HepG2 (cell line): Measurements from ENCODE around the gene RAP2C. TPM values are rescaled to one million over a fixed set of nuclear protein-coding genes. Genes with fewer than 3 reads are reported as not detected.

Experiments used
- ATAC-seq: fragments of 200-7000 bp; cut with Tn5 transposase; 3 replicates; pipeline ENCODE4 v1.9.1; 2020; ENCODE audit warnings: mild to moderate bottlenecking, moderate library complexity
- BruUV-seq: library from RNA; stranded (reverse); fragments of 400-500 nt; replicated peaks from 2 replicates; lab custom pipeline; 2021; lab: Mats Ljungman, UMichigan
- CTCF ChIA-PET: fragments of 300-600 bp; formaldehyde crosslinking; extraction: SDS; loops from one replicate; lab custom pipeline; 2021; ENCODE audit warnings: low total read pairs, inconsistent platforms, low intra/inter-chr PET ratio; lab: Yijun Ruan, JAX
- POLR2A ChIA-PET: fragments of 350-600 bp; sonication (Branson Sonifier 250); formaldehyde crosslinking; loops from one replicate; lab custom pipeline; 2020; ENCODE audit warnings: antibody characterized with exemption, inconsistent platforms; lab: Yijun Ruan, JAX
- DNase-seq: peaks from one replicate; pipeline ENCODE4 v3.0.0-alpha.2; 2015; ENCODE audit warnings: low spot score
- FAIRE-seq: peaks from 3 replicates; lab custom pipeline; 2011; peaks lifted over from hg19 to GRCh38; lab: Jason Lieb, UNC
- H2AFZ ChIP-seq: one replicate; pipeline ENCODE4 v1.6.1; 2011; ENCODE audit warnings: low read length, inconsistent platforms
- H3K27ac ChIP-seq: fragments of 300-600 bp; 3 replicates; pipeline ENCODE4 v1.8.0; 2011; ENCODE audit warnings: mixed run types, mild to moderate bottlenecking, mixed read lengths, low read length, inconsistent platforms; ENCODE audit not compliant: insufficient read depth; ENCODE audit errors: extremely low read length
- H3K27me3 ChIP-seq, 2 experiments: fragments of 200-600 bp in 1 of 2; 2 replicates in 1 of 2; 3 replicates in 1 of 2; pipeline versions ENCODE4 v1.6.0 to v1.8.0; 2011; ENCODE audit warnings: low read length in 2 of 2, mild to moderate bottlenecking in 2 of 2, moderate library complexity in 2 of 2, inconsistent platforms in 1 of 2; ENCODE audit not compliant: insufficient read depth in 2 of 2, control insufficient read depth in 1 of 2
- H3K36me3 ChIP-seq, 2 experiments: fragments of 200-600 bp in 1 of 2; replicated peaks in 1 of 2; 2 replicates in 1 of 2; 3 replicates in 1 of 2; pipeline versions ENCODE4 v1.5.1 to v1.8.0; 2011; ENCODE audit warnings: low read length in 2 of 2, inconsistent platforms in 1 of 2; ENCODE audit not compliant: insufficient read depth in 2 of 2, control insufficient read depth in 1 of 2
- H3K4me1 ChIP-seq: 2 replicates; pipeline ENCODE4 v1.5.1; 2012; ENCODE audit warnings: low read length, inconsistent platforms; ENCODE audit not compliant: insufficient read depth
- H3K4me2 ChIP-seq: 2 replicates; pipeline ENCODE4 v1.6.0; 2011; ENCODE audit warnings: low read depth, low read length, inconsistent platforms
- H3K4me3 ChIP-seq, 3 experiments: fragments of 200-600 bp in 1 of 3; sonication (generic), shearing (Covaris generic) in 1 of 3; replicated peaks in 1 of 3; 2 replicates each; pipeline ENCODE4 v1.5.1; 2011 to 2016; ENCODE audit warnings: low read length in 3 of 3, inconsistent platforms in 2 of 3, low read depth in 2 of 3, mild to moderate bottlenecking in 2 of 3, control low read depth in 1 of 3, mixed read lengths in 1 of 3; ENCODE audit not compliant: insufficient read depth in 1 of 3
- H3K79me2 ChIP-seq: one replicate; pipeline ENCODE4 v1.6.1; 2011; ENCODE audit warnings: low read length, inconsistent platforms; ENCODE audit not compliant: insufficient read depth
- H3K9ac ChIP-seq: 2 replicates; pipeline ENCODE4 v1.6.0; 2011; ENCODE audit warnings: mild to moderate bottlenecking, low read depth, low read length, inconsistent platforms; ENCODE audit not compliant: insufficient read depth
- H3K9me3 ChIP-seq: 2 replicates; pipeline ENCODE4 v1.5.1; 2012; ENCODE audit warnings: mild to moderate bottlenecking, low read length
- H4K20me1 ChIP-seq: 2 replicates; pipeline ENCODE4 v1.6.0; 2011; ENCODE audit warnings: inconsistent platforms, mild to moderate bottlenecking, low read length, moderate library complexity; ENCODE audit not compliant: insufficient read depth
- AKAP8 ChIP-seq: sonication (generic); formaldehyde crosslinking; IDR thresholded peaks from 2 replicates; pipeline ENCODE4 v1.5.1; 2020; ENCODE audit warnings: mild to moderate bottlenecking, missing genetic modification reagents
- CREM ChIP-seq, 2 experiments: sonication (generic) in 1 of 2; formaldehyde crosslinking in 1 of 2; IDR thresholded peaks; 2 replicates each; pipeline versions ENCODE4 v1.4.0 to v1.6.1; 2016 to 2020; ENCODE audit warnings: antibody characterized with exemption in 1 of 2, mild to moderate bottlenecking in 1 of 2, missing genetic modification reagents in 1 of 2
- EEA1 ChIP-seq: sonication (generic); formaldehyde crosslinking; IDR thresholded peaks from 2 replicates; pipeline ENCODE4 v1.5.1; 2020; ENCODE audit warnings: mild to moderate bottlenecking, missing genetic modification reagents, borderline replicate concordance
- GTF2F1 ChIP-seq: fragments of 150-350 bp; IDR thresholded peaks from 2 replicates; pipeline ENCODE4 v1.6.1; 2014; ENCODE audit warnings: low read length
- HNF4A ChIP-seq: sonication (generic); formaldehyde crosslinking; IDR thresholded peaks from 2 replicates; pipeline ENCODE4 v1.4.0; 2020; ENCODE audit warnings: missing genetic modification reagents
- KAT7 ChIP-seq: IDR thresholded peaks from 2 replicates; pipeline ENCODE4 v1.6.1; 2018; ENCODE audit warnings: borderline replicate concordance, missing compliant biosample characterization
- LCORL ChIP-seq, 2 experiments: fragments of 450-650 bp in 1 of 2; sonication (generic) in 1 of 2; formaldehyde crosslinking in 1 of 2; IDR thresholded peaks; 2 replicates each; pipeline versions ENCODE4 v1.5.0 to v1.6.1; 2017 to 2020; ENCODE audit warnings: antibody characterized with exemption in 1 of 2, missing genetic modification reagents in 1 of 2
- MLLT10 ChIP-seq: sonication (generic); formaldehyde crosslinking; IDR thresholded peaks from 2 replicates; pipeline ENCODE4 v1.4.0; 2020; ENCODE audit warnings: missing genetic modification reagents
- MTA3 ChIP-seq: sonication (generic); formaldehyde crosslinking; IDR thresholded peaks from 2 replicates; pipeline ENCODE4 v1.4.0; 2020; ENCODE audit warnings: missing genetic modification reagents
- ONECUT2 ChIP-seq: sonication (generic); formaldehyde crosslinking; IDR thresholded peaks from 2 replicates; pipeline ENCODE4 v1.4.0; 2020; ENCODE audit warnings: missing genetic modification reagents
- PHB2 ChIP-seq: fragments of 450-650 bp; IDR thresholded peaks from 2 replicates; pipeline ENCODE4 v1.6.1; 2018; ENCODE audit not compliant: partially characterized antibody
- SRSF1 ChIP-seq: fragments of 200-400 bp; formaldehyde crosslinking; optimal IDR thresholded peaks from 2 replicates; pipeline ENCODE3; 2017; ENCODE audit warnings: mild to moderate bottlenecking, low read depth, low read length, moderate library complexity
- TARDBP ChIP-seq: sonication (generic); formaldehyde crosslinking; IDR thresholded peaks from 2 replicates; pipeline ENCODE4 v1.8.0; 2022; ENCODE audit warnings: mild to moderate bottlenecking, missing genetic modification reagents
- ZNF549 ChIP-seq: sonication (generic); formaldehyde crosslinking; IDR thresholded peaks from 2 replicates; pipeline ENCODE4 v1.5.0; 2020; ENCODE audit warnings: missing genetic modification reagents
- ZNF563 ChIP-seq: sonication (generic); formaldehyde crosslinking; IDR thresholded peaks from 2 replicates; pipeline ENCODE4 v1.8.0; 2022; ENCODE audit warnings: mild to moderate bottlenecking, moderate library complexity, missing genetic modification reagents
- ZNF570 ChIP-seq: sonication (generic); formaldehyde crosslinking; IDR thresholded peaks from 2 replicates; pipeline ENCODE4 v1.4.0; 2020; ENCODE audit warnings: mild to moderate bottlenecking, missing genetic modification reagents, borderline replicate concordance
- ZNF768 ChIP-seq: sonication (generic); formaldehyde crosslinking; IDR thresholded peaks from 2 replicates; pipeline ENCODE4 v1.4.0; 2020; ENCODE audit warnings: missing genetic modification reagents
- ZNF788 ChIP-seq: sonication (generic); formaldehyde crosslinking; IDR thresholded peaks from 2 replicates; pipeline ENCODE4 v1.5.0; 2020; ENCODE audit warnings: mild to moderate bottlenecking, missing genetic modification reagents, borderline replicate concordance
- in situ Hi-C: cut with HindIII; loops from 2 replicates; pipeline ENCODE4 v1.10.0; 2017; ENCODE audit warnings: low pct_unique_long_range_greater_than_20kb; ENCODE audit not compliant: extremely low pct_ligation_motif_present
- intact Hi-C: fragments of 100-400 bp; cut with micrococcal nuclease; formaldehyde crosslinking; loops from one replicate; pipeline ENCODE4 v1.10.0; 2022; ENCODE audit not compliant: unreplicated experiment
- polyA plus RNA-seq, 8 experiments: library from polyadenylated mRNA; depleted of rRNA in 3 of 8; stranded (reverse) in 7 of 8; unstranded in 1 of 8; fragments of >200 nt; fragmentation: Illumina TruSeq in 4 of 8; extraction: Trizol in 4 of 8; gene quantifications; 2 replicates each; pipeline versions ENCODE4 v1.2.1 to v1.2.3, GENCODE V29; 2011 to 2016; ENCODE audit warnings: low read depth in 4 of 8, missing spikeins in 1 of 8, mixed read lengths in 1 of 8; ENCODE audit not compliant: insufficient read depth in 1 of 8
- total RNA-seq, 5 experiments: library from RNA; depleted of rRNA; stranded (reverse); fragments of >200 nt; fragmentation: Illumina TruSeq; extraction: Trizol; gene quantifications; 2 replicates each; pipeline ENCODE4 v1.2.3, GENCODE V29; 2016; ENCODE audit warnings: low read depth in 1 of 5
- TF ChIP-seq, protein P1 (sequence below): IDR thresholded peaks from 2 replicates; pipeline ENCODE4 v1.6.1; 2016; ENCODE audit warnings: low read depth, control low read depth
- TF ChIP-seq, protein P2 (sequence below): sonication (generic); formaldehyde crosslinking; IDR thresholded peaks from 2 replicates; pipeline ENCODE4 v1.5.0; 2020; ENCODE audit warnings: mild to moderate bottlenecking, missing genetic modification reagents
- TF ChIP-seq, protein P3 (sequence below): sonication (generic); formaldehyde crosslinking; IDR thresholded peaks from 2 replicates; pipeline ENCODE4 v1.8.0; 2022; ENCODE audit warnings: mild to moderate bottlenecking, missing genetic modification reagents, borderline replicate concordance
- TF ChIP-seq, protein P4 (sequence below): sonication (generic); formaldehyde crosslinking; IDR thresholded peaks from 2 replicates; pipeline ENCODE4 v1.4.0; 2020; ENCODE audit warnings: missing genetic modification reagents

The RAP2C gene
- total and polyA plus RNA-seq, 2 of the 13 experiments (the other 11 are each of a cell fraction or from before 2014, with no cell fraction given) = 8.0 to 28.5 TPM

DNA sequence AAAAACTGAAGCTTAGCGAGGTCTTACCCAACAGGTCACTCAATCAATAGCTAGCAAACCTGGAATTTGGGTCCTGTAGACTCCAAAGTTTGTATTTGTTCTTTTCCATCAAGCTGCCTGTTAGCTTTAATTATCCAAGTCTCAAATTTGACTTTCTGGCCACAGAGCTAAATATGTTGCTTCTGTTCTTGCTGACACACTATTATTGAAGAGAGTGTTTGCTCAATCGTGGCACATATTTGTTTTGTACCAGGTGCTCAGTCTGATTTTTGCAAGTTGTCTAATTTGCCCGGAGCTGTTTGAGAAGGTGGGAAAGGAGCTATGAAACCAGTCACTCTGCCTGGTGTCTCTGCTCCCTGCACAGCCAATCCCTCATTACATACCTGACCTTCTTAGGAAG, 49.7 kb downstream of the RAP2C start (continued):
- TF ChIP-seq, protein P1, sequence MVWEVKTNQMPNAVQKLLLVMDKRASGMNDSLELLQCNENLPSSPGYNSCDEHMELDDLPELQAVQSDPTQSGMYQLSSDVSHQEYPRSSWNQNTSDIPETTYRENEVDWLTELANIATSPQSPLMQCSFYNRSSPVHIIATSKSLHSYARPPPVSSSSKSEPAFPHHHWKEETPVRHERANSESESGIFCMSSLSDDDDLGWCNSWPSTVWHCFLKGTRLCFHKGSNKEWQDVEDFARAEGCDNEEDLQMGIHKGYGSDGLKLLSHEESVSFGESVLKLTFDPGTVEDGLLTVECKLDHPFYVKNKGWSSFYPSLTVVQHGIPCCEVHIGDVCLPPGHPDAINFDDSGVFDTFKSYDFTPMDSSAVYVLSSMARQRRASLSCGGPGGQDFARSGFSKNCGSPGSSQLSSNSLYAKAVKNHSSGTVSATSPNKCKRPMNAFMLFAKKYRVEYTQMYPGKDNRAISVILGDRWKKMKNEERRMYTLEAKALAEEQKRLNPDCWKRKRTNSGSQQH (CRISPR knock-in tag) = no peak
- TF ChIP-seq ZNF768 (CRISPR knock-in tag) (no peak), ZNF563 (CRISPR knock-in tag) (no peak), SRSF1 (no peak), GTF2F1 (no peak), ZNF788 (CRISPR knock-in tag) (no peak), CREM (IDR thresholded peaks at IDR 0.05) (no peak), CREM (CRISPR knock-in tag; IDR thresholded peaks at IDR 0.05) (no peak), ONECUT2 (CRISPR knock-in tag) (peak; percentile 41; the same call in 1 of the 2 replicates), TARDBP (no peak), ZNF570 (CRISPR knock-in tag) (no peak), LCORL (IDR thresholded peaks at IDR 0.05) (0 out of 2 replicates have a peak, but pooled peaks have one; percentile 22), LCORL (CRISPR knock-in tag; IDR thresholded peaks at IDR 0.05) (no peak)
- TF ChIP-seq, protein P2, sequence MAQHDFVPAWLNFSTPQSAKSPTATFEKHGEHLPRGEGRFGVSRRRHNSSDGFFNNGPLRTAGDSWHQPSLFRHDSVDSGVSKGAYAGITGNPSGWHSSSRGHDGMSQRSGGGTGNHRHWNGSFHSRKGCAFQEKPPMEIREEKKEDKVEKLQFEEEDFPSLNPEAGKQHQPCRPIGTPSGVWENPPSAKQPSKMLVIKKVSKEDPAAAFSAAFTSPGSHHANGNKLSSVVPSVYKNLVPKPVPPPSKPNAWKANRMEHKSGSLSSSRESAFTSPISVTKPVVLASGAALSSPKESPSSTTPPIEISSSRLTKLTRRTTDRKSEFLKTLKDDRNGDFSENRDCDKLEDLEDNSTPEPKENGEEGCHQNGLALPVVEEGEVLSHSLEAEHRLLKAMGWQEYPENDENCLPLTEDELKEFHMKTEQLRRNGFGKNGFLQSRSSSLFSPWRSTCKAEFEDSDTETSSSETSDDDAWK = no peak

DNA sequence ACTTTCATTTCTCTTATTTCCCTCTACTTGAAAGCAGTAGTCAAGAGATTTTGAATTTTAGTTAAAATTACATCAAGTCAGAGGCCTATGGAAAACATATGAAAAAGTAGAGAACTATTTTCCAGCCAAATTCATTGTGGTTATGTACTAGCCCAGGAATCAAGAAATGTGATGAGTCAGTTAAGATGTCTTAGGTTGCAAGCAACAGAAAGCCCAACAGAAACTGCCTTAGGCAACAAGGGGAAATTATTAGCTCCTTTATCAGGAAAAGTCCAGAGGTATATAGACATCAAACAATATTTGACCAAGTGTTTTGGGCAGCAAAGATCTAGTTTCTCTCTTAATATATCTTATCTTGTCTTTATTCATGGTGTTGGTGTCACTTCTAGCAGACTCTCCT, 53.6 kb downstream of the RAP2C start:
- no peak overlapping the region for H3K9ac ChIP-seq
- CTCF ChIA-PET = no interaction called here
- H3K36me3 ChIP-seq = no peaks in the 10 kb centered on the region
- no peak overlapping the region for H3K27ac ChIP-seq
- in situ Hi-C loops = no loop called here
- DNase-seq (no peak), ATAC-seq (no peak), FAIRE-seq (no peak)
- peaks cover 12% of the 10 kb centered on the region for H3K4me1 ChIP-seq
- no TSS peak for BruUV-seq
- H2AFZ ChIP-seq = no peak overlapping the region
- POLR2A ChIA-PET = no interaction called here
- H3K27me3 ChIP-seq = no peaks in the 10 kb centered on the region
- H3K4me3 ChIP-seq = no peak overlapping the region
- H3K4me2 ChIP-seq = no peak overlapping the region
- no peaks in the 10 kb centered on the region for H3K79me2 ChIP-seq
- H3K9me3 ChIP-seq = no peaks in the 10 kb centered on the region
- intact Hi-C loops = no loop called here
- H4K20me1 ChIP-seq = no peaks in the 10 kb centered on the region
- TF ChIP-seq EEA1 (CRISPR knock-in tag) (no peak), AKAP8 (no peak), PHB2 (no peak), MTA3 (CRISPR knock-in tag) (no peak), KAT7 (CRISPR knock-in tag) (no peak), MLLT10 (CRISPR knock-in tag) (no peak), ZNF549 (CRISPR knock-in tag) (no peak), HNF4A (no peak)
- TF ChIP-seq, protein P3, sequence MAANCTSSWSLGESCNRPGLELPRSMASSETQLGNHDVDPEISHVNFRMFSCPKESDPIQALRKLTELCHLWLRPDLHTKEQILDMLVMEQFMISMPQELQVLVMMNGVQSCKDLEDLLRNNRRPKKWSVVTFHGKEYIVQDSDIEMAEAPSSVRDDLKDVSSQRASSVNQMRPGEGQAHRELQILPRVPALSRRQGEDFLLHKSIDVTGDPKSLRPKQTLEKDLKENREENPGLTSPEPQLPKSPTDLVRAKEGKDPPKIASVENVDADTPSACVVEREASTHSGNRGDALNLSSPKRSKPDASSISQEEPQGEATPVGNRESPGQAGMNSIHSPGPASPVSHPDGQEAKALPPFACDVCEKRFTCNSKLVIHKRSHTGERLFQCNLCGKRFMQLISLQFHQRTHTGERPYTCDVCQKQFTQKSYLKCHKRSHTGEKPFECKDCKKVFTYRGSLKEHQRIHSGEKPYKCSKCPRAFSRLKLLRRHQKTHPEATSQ = no peak
- TF ChIP-seq, protein P4, sequence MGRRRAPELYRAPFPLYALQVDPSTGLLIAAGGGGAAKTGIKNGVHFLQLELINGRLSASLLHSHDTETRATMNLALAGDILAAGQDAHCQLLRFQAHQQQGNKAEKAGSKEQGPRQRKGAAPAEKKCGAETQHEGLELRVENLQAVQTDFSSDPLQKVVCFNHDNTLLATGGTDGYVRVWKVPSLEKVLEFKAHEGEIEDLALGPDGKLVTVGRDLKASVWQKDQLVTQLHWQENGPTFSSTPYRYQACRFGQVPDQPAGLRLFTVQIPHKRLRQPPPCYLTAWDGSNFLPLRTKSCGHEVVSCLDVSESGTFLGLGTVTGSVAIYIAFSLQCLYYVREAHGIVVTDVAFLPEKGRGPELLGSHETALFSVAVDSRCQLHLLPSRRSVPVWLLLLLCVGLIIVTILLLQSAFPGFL (CRISPR knock-in tag) = no peak
